H1 (cell line): ENCODE results near the gene KLHDC7B. TPM values are rescaled to one million over a fixed set of nuclear protein-coding genes. Genes with fewer than 3 reads are reported as not detected.

Source experiments
- KDM1A ChIP-seq: fragments of 200-600, 300-600 bp; sonication (generic); IDR thresholded peaks from 2 replicates; pipeline ENCODE4 v1.7.1; 2016; ENCODE audit warnings: mild to moderate bottlenecking, low read length, borderline replicate concordance
- SP4 ChIP-seq: IDR thresholded peaks from 2 replicates; pipeline ENCODE4 v1.6.1; 2012; ENCODE audit warnings: low read length, inconsistent platforms
- SRF ChIP-seq: IDR thresholded peaks from 2 replicates; pipeline ENCODE4 v1.6.1; 2011; ENCODE audit warnings: mild to moderate bottlenecking, low read depth, low read length, moderate library complexity
- TAF1 ChIP-seq: IDR thresholded peaks from 2 replicates; pipeline ENCODE4 v1.6.1; 2011; ENCODE audit warnings: mild to moderate bottlenecking, low read depth, low read length
- polyA plus RNA-seq, 7 experiments: library from polyadenylated mRNA; depleted of rRNA in 3 of 7; stranded (reverse) in 5 of 7; unstranded in 2 of 7; fragments of >200 nt in 5 of 7; fragments of 200-250 nt in 2 of 7; gene quantifications; 1 replicate in 5 of 7; 2 replicates in 1 of 7; 4 replicates in 1 of 7; pipeline versions ENCODE4 v1.2.1 to v1.2.3, GENCODE V29; 2011 to 2013; ENCODE audit warnings: missing spikeins in 2 of 7, mixed read lengths in 2 of 7
- total RNA-seq: library from RNA; stranded (reverse); fragmentation: NEBNext Ultra II Directional; extraction: Animal tissue kit (Norgen Biotek cat#: 25700); gene quantifications from 2 replicates; pipeline ENCODE4 v1.2.1, GENCODE V29; 2021

KLHDC7B gene
- total and polyA plus RNA-seq, 2 of the 8 experiments (the other 6 are each of a cell fraction or from before 2014, with no cell fraction given), result not detected

GRCh38 chr22:50576806-50577696 is 31.4 kb downstream of the KLHDC7B start (continued):
- TF ChIP-seq KDM1A, result no peak
- TF ChIP-seq TAF1, result no peak
- TF ChIP-seq SP4, result no peak
- TF ChIP-seq SRF, result no peak
